OCI-LY7 (cell line): Measurements from ENCODE around the gene FBXL17. TPM values are rescaled to one million over a fixed set of nuclear protein-coding genes. Genes with fewer than 3 reads are reported as not detected.

ENCODE experiments used
- BruUV-seq: library from RNA; stranded (reverse); fragments of 400-500 nt; replicated peaks from 2 replicates; lab custom pipeline; 2021; lab: Mats Ljungman, UMichigan
- CTCF ChIA-PET: fragments of 300-600 bp; sonication (Branson Sonifier 250); formaldehyde crosslinking; loops from one replicate; lab custom pipeline; 2022; ENCODE audit warnings: antibody characterized with exemption; ENCODE audit not compliant: unreplicated experiment; lab: Charles Lee
- POLR2A ChIA-PET: fragments of 300-600 bp; sonication (Branson Sonifier 250); formaldehyde crosslinking; loops from one replicate; lab custom pipeline; 2022; ENCODE audit warnings: antibody characterized with exemption; lab: Charles Lee
- DNase-seq: peaks from one replicate; pipeline ENCODE4 v3.0.0-alpha.2; 2015; ENCODE audit warnings: low spot score
- H2AFZ ChIP-seq: fragments of 200-600 bp; sonication (generic), shearing (Covaris generic); 2 replicates; pipeline ENCODE4 v1.6.1; 2014; ENCODE audit warnings: mild to moderate bottlenecking, antibody characterized with exemption, low read length, moderate library complexity
- H3K27ac ChIP-seq: fragments of 200-600 bp; sonication (generic); 2 replicates; pipeline ENCODE4 v1.5.1; 2014; ENCODE audit warnings: mixed run types, low read depth, mild to moderate bottlenecking, moderate library complexity, low read length, inconsistent platforms; ENCODE audit not compliant: poor library complexity, severe bottlenecking
- H3K36me3 ChIP-seq: fragments of 200-600 bp; sonication (generic); 2 replicates; pipeline ENCODE4 v1.6.1; 2014; ENCODE audit warnings: mild to moderate bottlenecking, antibody characterized with exemption, low read length, moderate library complexity, mixed read lengths; ENCODE audit not compliant: insufficient read depth
- H3K4me1 ChIP-seq: fragments of 200-600 bp; sonication (generic); 2 replicates; pipeline ENCODE4 v1.5.1; 2014; ENCODE audit warnings: mild to moderate bottlenecking, low read length; ENCODE audit not compliant: insufficient read depth, poor library complexity, severe bottlenecking
- H3K4me2 ChIP-seq: fragments of 200-600 bp; sonication (generic); 2 replicates; pipeline ENCODE4 v1.6.1; 2014; ENCODE audit warnings: mild to moderate bottlenecking, low read length
- H3K4me3 ChIP-seq: fragments of 200-600 bp; sonication (generic); 2 replicates; pipeline ENCODE4 v1.5.1; 2014; ENCODE audit warnings: mild to moderate bottlenecking, low read depth, low read length; ENCODE audit not compliant: poor library complexity, severe bottlenecking
- H3K79me2 ChIP-seq: fragments of 200-600 bp; sonication (generic); 2 replicates; pipeline ENCODE4 v1.6.1; 2016; ENCODE audit warnings: low read depth, mild to moderate bottlenecking, low read length, moderate library complexity, mixed read lengths; ENCODE audit not compliant: insufficient read depth
- H3K9me2 ChIP-seq: fragments of 200-600 bp; sonication (generic); 2 replicates; pipeline ENCODE4 v1.6.1; 2016; ENCODE audit warnings: mild to moderate bottlenecking, low read length, mixed read lengths; ENCODE audit not compliant: insufficient read depth
- H3K9me3 ChIP-seq: fragments of 200-600 bp; sonication (generic); 2 replicates; pipeline ENCODE4 v1.6.1; 2014; ENCODE audit warnings: mild to moderate bottlenecking, mixed run types, low read length, mixed read lengths
- H4K20me1 ChIP-seq: fragments of 200-600 bp; sonication (generic); 2 replicates; pipeline ENCODE4 v1.6.1; 2014; ENCODE audit warnings: mild to moderate bottlenecking, antibody characterized with exemption, low read length, moderate library complexity, mixed read lengths; ENCODE audit not compliant: insufficient read depth
- CTCF ChIP-seq: fragments of 200-600 bp; sonication (generic); conservative IDR thresholded peaks from 2 replicates; pipeline ENCODE4 v1.5.1; 2014; ENCODE audit warnings: mild to moderate bottlenecking, antibody characterized with exemption, low read length, moderate library complexity, mixed read lengths
- EZH2phosphoT487 ChIP-seq: fragments of 200-600 bp; sonication (generic); IDR thresholded peaks from 2 replicates; pipeline ENCODE4 v1.6.1; 2018; ENCODE audit warnings: low read depth, borderline replicate concordance, mild to moderate bottlenecking, mixed run types, antibody characterized with exemption, low read length, moderate library complexity, mixed read lengths
- intact Hi-C: fragments of 100-400 bp; cut with micrococcal nuclease; formaldehyde crosslinking; loops from one replicate; pipeline ENCODE4 v1.10.0; 2022; ENCODE audit not compliant: unreplicated experiment
- total RNA-seq, 2 experiments: library from RNA; depleted of rRNA in 1 of 2; stranded (reverse); fragments of >200 nt in 1 of 2; shearing (Covaris generic) in 1 of 2; gene quantifications; 2 replicates each; pipeline ENCODE4 v1.2.3, GENCODE V29; 2014 to 2022

Gene FBXL17
- total RNA-seq, 2 experiments from 2014 or later = 10.2 to 21.6 TPM

- DNase-seq = no peak
- Histone ChIP-seq H3K4me3 (no peak overlapping the region), H3K4me1 (no peaks in the 10 kb centered on the region), H3K27ac (no peak overlapping the region), H3K9me3 (no peaks in the 10 kb centered on the region), H3K36me3 (no peaks in the 10 kb centered on the region), H4K20me1 (no peaks in the 10 kb centered on the region), H3K4me2 (no peak overlapping the region), H2AFZ (no peak overlapping the region), H3K9me2 (no peaks in the 10 kb centered on the region), H3K79me2 (no peaks in the 10 kb centered on the region)
- BruUV-seq = no TSS peak
- ChIA-PET POLR2A (interaction anchor here (0.7 to 1.0 kb wide), 3 partner anchors 13 to 23 kb away, joined by 3 to 4 read pairs (median 4); no protein-coding TSS in a partner anchor), CTCF (no interaction called here)
- intact Hi-C loops = no loop called here
- no peak for TF ChIP-seq CTCF
- TF ChIP-seq EZH2phosphoT487 = no peak
Observed at GRCh38 chr5:108115673-108116072, 266.2 kb downstream of the FBXL17 start.

- Histone ChIP-seq H3K9me3 (no peaks in the 10 kb centered on the region), H2AFZ (no peak overlapping the region), H3K4me1 (no peaks in the 10 kb centered on the region), H3K9me2 (no peaks in the 10 kb centered on the region), H3K4me2 (no peak overlapping the region), H3K4me3 (no peak overlapping the region), H3K27ac (no peak overlapping the region), H4K20me1 (no peaks in the 10 kb centered on the region), H3K79me2 (no peaks in the 10 kb centered on the region), H3K36me3 (no peaks in the 10 kb centered on the region)
- CTCF ChIA-PET = no interaction called here
- POLR2A ChIA-PET = interaction anchor here (1.1 kb wide), 1 partner anchor 15 kb away, joined by 3 read pairs; no protein-coding TSS in a partner anchor
- TF ChIP-seq EZH2phosphoT487 (no peak), CTCF (no peak)
- BruUV-seq = no TSS peak
- DNase-seq = no peak
- intact Hi-C loops = no loop called here
Observed at GRCh38 chr5:108113950-108114349, 267.9 kb downstream of the FBXL17 start.

- H3K36me3 ChIP-seq = no peaks in the 10 kb centered on the region
- DNase-seq = no peak
- BruUV-seq = no TSS peak
- no peaks in the 10 kb centered on the region for H3K9me2 ChIP-seq
- no peak overlapping the region for H3K4me3 ChIP-seq
- no peak overlapping the region for H3K4me2 ChIP-seq
- H3K27ac ChIP-seq = no peak overlapping the region
- no peaks in the 10 kb centered on the region for H4K20me1 ChIP-seq
- intact Hi-C loops = no loop called here
- no peak overlapping the region for H2AFZ ChIP-seq
- no peaks in the 10 kb centered on the region for H3K79me2 ChIP-seq
- H3K4me1 ChIP-seq = no peaks in the 10 kb centered on the region
- no peaks in the 10 kb centered on the region for H3K9me3 ChIP-seq
- ChIA-PET CTCF (no interaction called here), POLR2A (interaction anchor here (0.7 to 1.0 kb wide), 2 partner anchors 26 to 28 kb away, joined by 4 read pairs; no protein-coding TSS in a partner anchor)
- no peak for TF ChIP-seq CTCF
- no peak for TF ChIP-seq EZH2phosphoT487
Observed at GRCh38 chr5:108111736-108112135, 270.2 kb downstream of the FBXL17 start.
